Effector memory CD8-positive, alpha-beta T cell (primary cell): ENCODE results near the gene TACR2.

Source experiments
- ATAC-seq: fragments of 150-1000 bp; cut with Tn5 transposase; replicated peaks from 2 replicates; pipeline ENCODE4 v1.10.0; 2021; ENCODE audit warnings: mild to moderate bottlenecking, moderate library complexity
- DNase-seq, 3 experiments: peaks; one replicate each; pipeline ENCODE4 v3.0.0; 2021
- H3K27ac Mint-ChIP-seq, 2 donors: one replicate each; pipeline ENCODE4 v1.8.0; 2022; ENCODE audit warnings: mild to moderate bottlenecking in 2 of 2, mixed read lengths in 2 of 2, moderate library complexity in 2 of 2
- H3K27me3 Mint-ChIP-seq, 2 donors: one replicate each; pipeline ENCODE4 v1.8.0; 2022; ENCODE audit warnings: mixed read lengths in 2 of 2
- H3K36me3 Mint-ChIP-seq: one replicate; pipeline ENCODE4 v1.8.0; 2022; ENCODE audit warnings: mild to moderate bottlenecking, moderate library complexity, mixed read lengths; ENCODE audit not compliant: insufficient read depth
- H3K4me1 Mint-ChIP-seq, 2 donors: one replicate each; pipeline ENCODE4 v1.8.0; 2022; ENCODE audit warnings: low read depth in 2 of 2, mixed read lengths in 2 of 2
- H3K4me3 Mint-ChIP-seq, 2 donors: one replicate each; pipeline ENCODE4 v1.8.0; 2022; ENCODE audit warnings: mild to moderate bottlenecking in 2 of 2, mixed read lengths in 2 of 2, moderate library complexity in 2 of 2
- H3K9me3 Mint-ChIP-seq, 2 donors: one replicate each; pipeline ENCODE4 v1.8.0; 2022; ENCODE audit warnings: mixed read lengths in 2 of 2

Gene TACR2

DNA sequence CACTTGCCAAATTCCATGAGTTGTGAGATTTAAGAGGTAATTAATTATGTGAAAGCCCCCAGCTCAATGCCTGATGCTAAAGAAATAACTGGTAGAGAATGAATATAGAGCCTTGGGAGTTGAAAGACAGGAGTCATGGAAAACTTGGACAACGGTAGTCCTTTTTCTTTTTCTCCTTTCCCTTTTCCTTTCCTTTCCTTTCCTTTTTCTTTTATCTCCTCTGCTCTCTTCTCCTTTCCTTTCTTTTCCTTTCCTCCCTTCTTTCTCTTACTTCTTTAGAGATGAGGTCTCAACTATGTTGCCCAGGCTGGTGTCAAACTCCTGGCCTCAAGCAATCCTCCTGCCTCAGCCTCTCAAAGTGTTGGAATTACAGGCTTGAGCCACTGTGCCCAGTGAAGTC is 26.6 kb upstream of the TACR2 start:
- no peaks in the 10 kb centered on the region for H3K4me1 Mint-ChIP-seq
- peaks cover 24 to 37% of the 10 kb centered on the region in 2 donors for H3K27me3 Mint-ChIP-seq
- no peaks in the 10 kb centered on the region for H3K9me3 Mint-ChIP-seq
- peaks cover under 1% of the 10 kb centered on the region for H3K36me3 Mint-ChIP-seq
- no peak overlapping the region for H3K27ac Mint-ChIP-seq
- H3K4me3 Mint-ChIP-seq = no peak overlapping the region
- ATAC-seq (no peak), DNase-seq (no peak)

DNA sequence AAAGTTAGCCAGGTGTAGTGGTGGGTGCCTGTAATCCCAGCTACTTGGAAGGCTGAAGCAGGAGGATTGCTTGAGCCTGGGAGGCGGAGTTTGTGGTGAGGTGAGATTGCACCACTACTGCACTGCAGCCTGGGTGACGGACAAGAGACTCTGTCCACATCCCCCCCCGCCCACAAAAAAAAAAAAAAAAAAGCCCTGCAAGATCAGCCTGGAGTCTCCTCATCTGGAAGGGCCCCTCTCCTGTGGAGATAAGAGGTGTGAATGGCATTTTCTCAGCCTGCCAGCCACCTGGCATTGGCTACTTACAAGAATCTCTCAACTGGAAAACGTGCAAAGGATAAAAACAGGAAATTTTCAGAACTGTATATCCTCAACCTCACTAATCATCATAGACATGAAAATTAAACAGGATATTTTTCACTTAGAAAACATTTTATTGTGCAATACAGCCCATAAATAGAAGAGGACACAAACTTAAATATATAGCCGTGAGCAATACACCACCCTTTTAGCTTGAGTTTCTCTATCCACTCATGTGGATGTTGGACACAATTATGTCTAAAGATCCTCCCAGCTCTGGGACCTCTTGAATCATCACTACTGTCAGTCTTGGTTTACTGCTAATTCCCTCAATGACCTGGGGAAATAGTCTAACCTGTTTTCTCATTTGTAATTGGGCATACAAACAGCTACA is 23.2 kb upstream of the TACR2 start:
- Mint-ChIP-seq H3K4me3 (no peak overlapping the region), H3K36me3 (no peaks in the 10 kb centered on the region), H3K9me3 (no peaks in the 10 kb centered on the region), H3K27ac (no peak overlapping the region), H3K4me1 (no peaks in the 10 kb centered on the region), H3K27me3 (peaks cover 42 to 45% of the 10 kb centered on the region in 2 donors)
- ATAC-seq = no peak
- DNase-seq = no peak

DNA sequence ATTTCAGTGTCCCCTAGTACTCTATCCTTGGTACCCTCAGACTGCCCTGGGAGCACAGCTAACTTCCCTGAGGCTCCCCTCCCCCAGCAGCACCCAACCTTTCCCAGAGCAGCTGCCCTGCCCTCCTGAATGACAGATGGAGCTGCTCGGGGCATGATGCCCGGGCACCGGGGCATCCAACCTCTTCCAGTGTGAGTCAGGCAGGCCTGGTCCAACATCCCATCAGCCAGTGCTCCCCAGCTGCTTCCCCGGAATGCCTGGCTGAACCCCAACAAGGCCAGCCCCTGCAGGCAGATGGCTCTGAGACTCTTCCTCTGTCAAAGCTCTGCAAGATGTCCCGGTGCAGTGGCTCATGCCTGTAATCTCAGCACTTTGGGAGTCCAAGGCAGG is 22.6 kb upstream of the TACR2 start:
- no peaks in the 10 kb centered on the region for H3K9me3 Mint-ChIP-seq
- no peak for DNase-seq
- no peak overlapping the region for H3K4me3 Mint-ChIP-seq

DNA sequence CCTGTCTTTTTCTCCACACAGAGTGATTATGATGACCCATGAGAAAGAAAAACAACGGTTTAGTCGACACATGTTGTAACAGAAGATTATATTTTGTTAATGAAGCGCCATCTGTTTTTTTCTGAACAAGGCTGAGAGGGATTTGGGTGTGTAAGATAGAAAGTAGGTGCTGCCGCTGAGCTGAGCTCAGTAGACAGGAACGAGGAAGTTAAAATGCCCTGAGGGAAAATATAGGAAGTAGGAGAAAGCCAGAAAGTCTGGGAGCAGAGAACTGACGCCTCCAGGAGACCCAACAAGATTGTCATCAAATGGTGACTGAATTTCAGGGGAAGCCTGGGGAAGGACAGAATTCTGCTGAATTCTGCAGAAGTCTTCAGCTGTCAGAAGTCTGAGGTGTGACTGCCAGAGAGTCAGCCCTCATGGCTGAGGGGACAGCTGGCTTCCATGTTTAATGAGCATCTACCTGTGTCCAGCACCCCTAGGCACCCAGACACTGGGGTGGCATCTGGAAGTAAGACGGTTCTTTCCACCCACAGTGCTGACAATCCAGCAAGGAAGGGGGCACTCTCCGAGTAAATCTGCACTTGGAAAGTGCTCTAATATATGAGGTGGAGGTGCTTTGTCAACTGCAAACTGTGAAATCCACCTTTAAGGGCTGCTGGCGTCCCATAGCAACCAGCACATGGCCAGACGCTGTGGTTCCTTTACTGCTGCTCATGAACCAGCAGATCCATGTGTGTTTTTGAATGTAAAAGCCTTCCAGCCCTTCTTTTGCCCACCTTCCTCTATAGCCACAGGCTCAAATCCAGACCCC is 22.0 kb upstream of the TACR2 start:
- Mint-ChIP-seq H3K27ac (no peak overlapping the region), H3K27me3 (peaks cover 54% of the 10 kb centered on the region in 2 donors), H3K9me3 (no peaks in the 10 kb centered on the region), H3K4me3 (no peak overlapping the region), H3K36me3 (no peaks in the 10 kb centered on the region), H3K4me1 (no peaks in the 10 kb centered on the region)
- ATAC-seq = no peak
- DNase-seq = no peak

More for the DNA sequence above, 22.6 kb upstream of the TACR2 start:
- Mint-ChIP-seq H3K4me1 (no peaks in the 10 kb centered on the region), H3K27ac (no peak overlapping the region), H3K27me3 (peaks cover 48 to 52% of the 10 kb centered on the region in 2 donors), H3K36me3 (no peaks in the 10 kb centered on the region)
- no peak for ATAC-seq

DNA sequence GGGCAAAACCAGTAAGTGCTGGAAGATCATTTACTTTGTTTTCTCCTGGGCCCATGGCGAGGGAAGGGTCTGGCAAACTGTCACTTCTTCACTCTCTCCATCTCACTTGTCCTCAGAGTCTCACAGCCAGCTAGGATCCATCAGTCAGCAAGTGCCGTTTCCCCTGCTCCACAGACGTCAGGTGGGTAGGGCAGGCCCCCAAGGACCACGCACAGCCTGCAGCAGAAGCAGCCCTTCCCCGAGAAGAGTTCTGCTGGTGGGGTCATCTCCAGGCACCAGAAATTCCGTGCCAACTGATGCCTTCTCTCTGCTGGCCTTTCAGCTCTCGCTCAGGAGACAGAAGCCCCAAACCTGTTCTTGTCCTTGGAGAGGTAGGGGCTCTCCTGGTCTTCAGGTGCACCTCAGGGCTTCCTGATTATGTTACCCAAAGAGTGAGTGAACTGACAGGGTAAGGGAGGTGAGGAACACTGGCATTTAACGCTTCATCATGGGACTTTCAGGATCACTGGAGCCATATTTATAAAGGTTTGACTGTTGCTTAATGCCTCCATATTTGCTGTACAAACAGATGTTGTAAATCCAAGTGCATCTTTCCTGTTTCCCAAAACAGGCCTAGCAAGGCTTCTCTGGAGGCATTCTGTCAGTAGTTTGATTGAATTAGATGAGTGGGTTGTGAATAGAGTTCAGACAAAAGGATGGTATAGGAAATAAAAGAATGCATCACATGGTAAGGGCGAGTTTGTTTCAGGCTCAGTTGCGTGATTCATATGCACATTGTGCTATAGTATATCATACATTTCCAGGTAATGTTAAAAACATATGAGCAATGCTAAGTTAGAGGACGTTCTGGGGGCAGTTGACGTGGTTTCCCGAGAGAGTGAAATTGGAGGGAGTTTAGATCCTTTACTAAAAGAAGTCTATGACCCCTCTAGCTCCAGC is 20.9 kb upstream of the TACR2 start:
- Mint-ChIP-seq H3K4me1 (no peaks in the 10 kb centered on the region), H3K27me3 (peaks cover 49 to 54% of the 10 kb centered on the region in 2 donors), H3K27ac (no peak overlapping the region), H3K9me3 (no peaks in the 10 kb centered on the region), H3K36me3 (no peaks in the 10 kb centered on the region), H3K4me3 (no peak overlapping the region)
- no peak for ATAC-seq
- DNase-seq = no peak

DNA sequence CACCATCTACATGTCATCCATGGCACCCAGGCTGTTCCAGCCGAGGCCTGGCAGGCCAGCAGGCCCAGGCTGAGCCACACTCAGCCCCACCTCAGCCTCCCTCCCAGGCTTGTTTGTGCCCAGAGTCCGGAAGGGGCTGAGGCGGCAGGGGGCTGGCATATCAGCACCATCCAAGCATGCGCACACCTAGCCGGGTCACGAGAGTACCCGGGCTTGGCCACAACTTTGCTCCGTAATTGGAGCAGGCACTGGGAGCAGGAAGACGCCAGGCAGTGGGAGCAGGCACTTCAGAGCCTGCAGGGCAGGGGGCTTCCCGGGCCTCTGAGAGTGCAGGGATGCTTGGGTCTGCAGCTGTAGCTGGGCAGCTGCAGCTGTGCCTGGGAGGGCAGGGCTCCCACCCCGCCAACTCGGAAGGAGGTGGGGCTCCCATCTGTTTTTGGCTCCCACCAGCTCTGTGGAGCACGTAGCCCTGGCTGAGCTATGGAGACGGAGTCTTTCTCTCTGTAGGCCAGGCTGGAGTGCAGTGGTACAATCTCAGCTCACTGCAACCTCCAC is 19.3 kb upstream of the TACR2 start:
- Mint-ChIP-seq H3K27me3 (peaks cover 40 to 44% of the 10 kb centered on the region in 2 donors), H3K4me1 (no peaks in the 10 kb centered on the region), H3K9me3 (no peaks in the 10 kb centered on the region), H3K27ac (no peak overlapping the region), H3K36me3 (no peaks in the 10 kb centered on the region), H3K4me3 (no peak overlapping the region)
- DNase-seq (no peak), ATAC-seq (no peak)

DNA sequence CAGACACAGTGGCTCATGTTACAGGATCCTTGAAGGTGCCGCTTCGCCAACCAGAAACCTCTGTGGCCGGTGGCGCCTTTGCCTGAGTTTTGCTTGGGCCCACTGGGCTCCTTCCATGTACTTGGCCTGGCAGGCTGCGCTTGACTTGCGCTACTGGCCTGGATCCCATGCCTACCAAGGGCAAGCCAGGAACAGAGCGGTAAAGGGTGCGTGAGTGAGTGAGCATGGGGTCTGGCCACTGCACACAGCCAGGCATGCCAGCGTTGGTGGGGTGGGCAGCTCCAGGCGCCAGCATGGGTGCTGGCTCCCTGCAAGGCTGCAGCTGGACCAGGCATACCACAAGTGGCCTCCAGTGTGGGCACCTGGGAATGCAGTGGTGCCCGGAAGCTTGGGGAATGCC is 18.2 kb upstream of the TACR2 start:
- H3K27ac Mint-ChIP-seq = no peak overlapping the region
- no peak for DNase-seq
- H3K4me3 Mint-ChIP-seq = no peak overlapping the region
- H3K27me3 Mint-ChIP-seq = peaks cover 40 to 44% of the 10 kb centered on the region in 2 donors
- no peaks in the 10 kb centered on the region for H3K4me1 Mint-ChIP-seq
- no peaks in the 10 kb centered on the region for H3K9me3 Mint-ChIP-seq
- no peak for ATAC-seq
- no peaks in the 10 kb centered on the region for H3K36me3 Mint-ChIP-seq

DNA sequence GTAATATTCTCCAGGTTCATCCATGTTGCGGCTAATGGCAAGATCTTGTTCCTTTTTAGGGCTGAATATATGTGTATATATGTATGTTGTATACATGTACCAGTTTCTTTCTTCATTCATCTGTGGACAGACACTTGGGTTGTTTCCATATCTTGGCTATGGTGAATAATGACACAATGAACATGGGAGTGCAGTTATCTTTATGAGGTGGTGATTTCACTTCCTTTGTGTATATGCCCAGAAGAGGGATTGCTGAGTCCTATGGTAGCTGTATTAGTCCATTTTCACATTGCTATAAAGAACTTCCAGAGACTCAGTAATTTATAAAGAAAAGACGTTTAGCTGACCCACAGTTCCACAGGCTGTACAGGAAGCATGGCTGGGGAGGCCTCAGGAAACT is 17.5 kb upstream of the TACR2 start:
- ATAC-seq (no peak), DNase-seq (no peak)
- Mint-ChIP-seq H3K27me3 (peaks cover 36 to 37% of the 10 kb centered on the region in 2 donors), H3K27ac (no peak overlapping the region), H3K36me3 (no peaks in the 10 kb centered on the region), H3K9me3 (no peaks in the 10 kb centered on the region), H3K4me1 (no peaks in the 10 kb centered on the region), H3K4me3 (no peak overlapping the region)

DNA sequence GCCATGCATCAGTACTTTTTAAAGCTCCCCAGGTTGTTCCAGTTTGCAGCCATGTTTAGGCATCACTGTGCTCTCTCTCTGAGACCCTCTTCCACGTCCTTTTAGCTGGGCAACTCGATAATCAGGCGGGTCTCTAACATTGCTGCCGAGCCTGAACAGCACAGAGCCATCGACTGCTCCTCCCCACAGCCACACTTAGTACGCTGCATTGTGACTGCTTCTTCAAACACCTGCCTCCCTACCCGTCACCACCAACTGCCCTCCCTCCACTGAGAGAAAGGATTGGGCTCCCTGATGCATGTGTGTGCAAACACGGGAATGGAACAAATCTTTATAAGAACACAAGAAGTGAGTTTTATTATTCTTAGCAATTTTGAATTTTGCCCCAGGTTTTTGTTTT is 11.4 kb upstream of the TACR2 start:
- no peak for DNase-seq
- Mint-ChIP-seq H3K9me3 (no peaks in the 10 kb centered on the region), H3K27ac (peak overlapping the region in 1 of 2 donors; percentile 8), H3K27me3 (no peaks in the 10 kb centered on the region), H3K4me1 (peaks cover 26 to 34% of the 10 kb centered on the region in 2 donors), H3K36me3 (peaks cover 3% of the 10 kb centered on the region), H3K4me3 (no peak overlapping the region)
- no peak for ATAC-seq

DNA sequence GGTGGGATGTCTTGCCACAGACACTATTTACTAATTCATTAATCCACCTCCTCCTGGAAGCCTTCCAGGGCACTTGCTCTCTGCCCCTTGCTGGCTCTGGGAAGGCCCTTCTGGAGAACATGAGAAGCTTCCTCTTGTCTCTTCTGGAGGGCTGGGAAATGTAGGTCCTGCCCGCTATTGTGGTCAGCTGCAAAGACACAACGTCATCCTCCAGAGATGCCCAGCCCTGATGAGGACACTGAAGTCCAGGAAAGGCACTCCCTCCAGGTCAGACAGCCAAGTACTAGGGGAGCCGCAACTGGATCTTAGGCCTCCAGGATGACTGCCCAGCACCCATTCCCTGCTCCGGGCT is 9.6 kb upstream of the TACR2 start:
- Mint-ChIP-seq H3K36me3 (peaks cover 3% of the 10 kb centered on the region), H3K4me1 (peaks cover 26 to 40% of the 10 kb centered on the region in 2 donors), H3K4me3 (no peak overlapping the region), H3K9me3 (no peaks in the 10 kb centered on the region), H3K27ac (peak overlapping the region in 1 of 2 donors; percentile 86), H3K27me3 (peaks cover 6 to 8% of the 10 kb centered on the region in 2 donors)
- ATAC-seq = no peak
- DNase-seq = no peak

DNA sequence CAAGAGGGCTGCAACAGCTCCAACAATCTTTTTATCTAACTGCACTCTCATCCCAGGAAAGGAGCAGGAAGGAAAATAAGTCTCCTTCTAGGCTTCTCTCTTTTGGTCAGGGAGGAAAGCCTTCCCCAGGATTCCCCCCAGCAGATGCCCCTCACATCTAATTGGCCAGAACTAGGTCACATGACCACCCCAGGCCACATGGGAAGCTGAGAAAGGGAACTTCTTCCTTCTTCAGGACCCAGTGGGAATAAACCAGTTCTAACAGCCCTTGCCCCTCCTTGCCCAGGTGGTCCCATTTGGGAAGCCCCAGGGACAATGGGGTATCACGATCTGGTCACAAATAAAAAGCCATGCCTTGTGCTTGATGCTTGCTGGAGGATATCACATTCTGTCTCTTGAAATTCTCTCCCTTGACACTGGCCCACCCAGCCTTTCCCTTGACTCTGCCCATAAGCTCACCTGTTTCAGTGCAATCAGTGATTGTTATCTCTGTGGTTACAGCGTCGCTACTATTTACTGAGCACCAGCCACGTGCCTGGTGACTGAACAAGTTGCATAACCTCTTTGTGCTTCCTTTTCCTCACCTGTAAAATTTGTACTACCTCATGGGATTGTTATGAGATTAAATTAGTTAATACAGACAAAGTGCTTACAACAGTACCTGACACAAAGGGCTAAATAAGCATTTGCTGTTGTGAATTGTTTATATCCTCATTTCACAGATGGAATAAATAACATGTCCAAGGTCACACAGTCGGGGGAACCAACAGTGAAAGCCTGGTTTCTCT is 9.0 kb upstream of the TACR2 start:
- Mint-ChIP-seq H3K4me1 (peaks cover 26 to 40% of the 10 kb centered on the region in 2 donors), H3K27ac (peak overlapping the region in 1 of 2 donors; percentile 86), H3K36me3 (peaks cover 3% of the 10 kb centered on the region), H3K27me3 (peaks cover 6 to 8% of the 10 kb centered on the region in 2 donors), H3K4me3 (peak overlapping the region in 1 of 2 donors; percentile 32), H3K9me3 (no peaks in the 10 kb centered on the region)
- ATAC-seq (peak; percentile 90), DNase-seq (peak in 2 of 3 experiments; percentile 32 to 36)

DNA sequence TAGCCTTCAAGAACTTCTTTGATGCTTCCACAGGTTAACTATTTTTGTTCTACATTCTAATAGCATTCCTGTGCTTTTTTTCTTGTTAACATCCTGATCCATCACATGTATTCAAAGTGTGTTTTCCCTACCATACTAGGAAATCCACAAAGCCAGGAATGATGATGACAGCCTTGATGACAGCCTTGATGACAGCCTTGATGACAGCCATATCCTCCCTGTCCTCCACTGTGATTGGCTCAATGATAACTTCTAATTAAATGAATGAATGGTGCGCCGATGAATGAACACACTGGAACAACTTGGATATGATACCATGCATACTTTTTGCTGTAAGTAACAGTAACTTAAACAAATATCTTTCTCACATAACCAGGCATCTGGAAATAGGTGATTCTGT is 8.3 kb upstream of the TACR2 start:
- no peak for DNase-seq
- Mint-ChIP-seq H3K4me3 (no peak overlapping the region), H3K27me3 (peaks cover 6 to 8% of the 10 kb centered on the region in 2 donors), H3K36me3 (peaks cover 3% of the 10 kb centered on the region), H3K9me3 (no peaks in the 10 kb centered on the region), H3K27ac (peak overlapping the region; percentile 71 to 86), H3K4me1 (peaks cover 26 to 40% of the 10 kb centered on the region in 2 donors)
- no peak for ATAC-seq
